A673 (cell line): ENCODE data around the gene TBXAS1.

Experiments used
- EZH2 ChIP-seq: fragments of 200-600 bp; sonication (generic); IDR thresholded peaks from 2 replicates; pipeline ENCODE4 v1.6.1; 2017; ENCODE audit warnings: borderline replicate concordance, low read depth, mild to moderate bottlenecking, mixed read lengths, antibody characterized with exemption, low read length; ENCODE audit not compliant: poor library complexity, severe bottlenecking
- TF ChIP-seq, protein P1 (sequence below): fragments of 300-800, 200-600 bp; sonication (generic); conservative IDR thresholded peaks from 2 replicates; pipeline ENCODE4 v1.5.1; 2017; ENCODE audit warnings: low read depth, mild to moderate bottlenecking, antibody characterized with exemption, low read length, moderate library complexity, mixed read lengths

DNA sequence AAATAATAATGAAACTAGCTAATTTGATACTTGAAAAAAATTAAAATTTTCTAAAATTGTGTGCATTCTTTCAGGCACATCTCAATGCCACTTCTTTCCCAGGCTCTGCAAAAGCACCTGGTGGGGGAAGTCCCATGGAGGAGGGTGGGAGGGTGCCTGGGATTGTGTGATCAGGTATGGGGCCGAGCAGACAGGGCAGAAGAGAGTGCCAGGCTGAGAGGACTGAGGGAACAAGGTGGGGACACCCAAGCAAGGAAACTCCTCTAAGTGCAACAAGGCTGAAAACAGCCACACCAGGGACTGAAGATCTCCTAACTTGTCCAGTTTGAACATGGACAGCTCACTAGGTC is 219.9 kb downstream of the TBXAS1 start:
- TF ChIP-seq, protein P1, sequence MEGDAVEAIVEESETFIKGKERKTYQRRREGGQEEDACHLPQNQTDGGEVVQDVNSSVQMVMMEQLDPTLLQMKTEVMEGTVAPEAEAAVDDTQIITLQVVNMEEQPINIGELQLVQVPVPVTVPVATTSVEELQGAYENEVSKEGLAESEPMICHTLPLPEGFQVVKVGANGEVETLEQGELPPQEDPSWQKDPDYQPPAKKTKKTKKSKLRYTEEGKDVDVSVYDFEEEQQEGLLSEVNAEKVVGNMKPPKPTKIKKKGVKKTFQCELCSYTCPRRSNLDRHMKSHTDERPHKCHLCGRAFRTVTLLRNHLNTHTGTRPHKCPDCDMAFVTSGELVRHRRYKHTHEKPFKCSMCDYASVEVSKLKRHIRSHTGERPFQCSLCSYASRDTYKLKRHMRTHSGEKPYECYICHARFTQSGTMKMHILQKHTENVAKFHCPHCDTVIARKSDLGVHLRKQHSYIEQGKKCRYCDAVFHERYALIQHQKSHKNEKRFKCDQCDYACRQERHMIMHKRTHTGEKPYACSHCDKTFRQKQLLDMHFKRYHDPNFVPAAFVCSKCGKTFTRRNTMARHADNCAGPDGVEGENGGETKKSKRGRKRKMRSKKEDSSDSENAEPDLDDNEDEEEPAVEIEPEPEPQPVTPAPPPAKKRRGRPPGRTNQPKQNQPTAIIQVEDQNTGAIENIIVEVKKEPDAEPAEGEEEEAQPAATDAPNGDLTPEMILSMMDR, result no peak
- TF ChIP-seq EZH2, result no peak
